ENCODE data around the gene CTNNA2. TPM values are rescaled to one million over a fixed set of nuclear protein-coding genes. Genes with fewer than 3 reads are reported as not detected.

The CTNNA2 gene
- total RNA-seq, 1 donor from 2014 or later: not detected

GRCh38 chr2:79788952-79789651 lies 276.3 kb downstream of the CTNNA2 start:
- DNase-seq: no peak
- intact Hi-C loops (cut with DNase I): no loop called here
- Histone ChIP-seq H3K4me1 (no peaks in the 10 kb centered on the region), H3K27me3 (no peaks in the 10 kb centered on the region), H3K27ac (no peak overlapping the region), H3K9me3 (no peaks in the 10 kb centered on the region), H3K4me3 (no peak overlapping the region), H3K36me3 (no peaks in the 10 kb centered on the region)
- TF ChIP-seq CTCF (IDR thresholded peaks at IDR 0.05): no peak
- ATAC-seq: no peak

GRCh38 chr2:79789811-79790210 lies 277.0 kb downstream of the CTNNA2 start:
- ATAC-seq (no peak), DNase-seq (no peak)
- H3K4me1 ChIP-seq: no peaks in the 10 kb centered on the region
- H3K36me3 ChIP-seq: no peaks in the 10 kb centered on the region
- no peak overlapping the region for H3K4me3 ChIP-seq
- no peaks in the 10 kb centered on the region for H3K9me3 ChIP-seq
- intact Hi-C loops (cut with DNase I): no loop called here
- no peaks in the 10 kb centered on the region for H3K27me3 ChIP-seq
- TF ChIP-seq CTCF (IDR thresholded peaks at IDR 0.05): no peak
- H3K27ac ChIP-seq: no peak overlapping the region

GRCh38 chr2:79792090-79792489 lies 279.2 kb downstream of the CTNNA2 start:
- intact Hi-C loops (cut with DNase I): no loop called here
- ATAC-seq (no peak), DNase-seq (no peak)
- TF ChIP-seq CTCF (IDR thresholded peaks at IDR 0.05): no peak
- H3K36me3 ChIP-seq: no peaks in the 10 kb centered on the region
- H3K4me3 ChIP-seq: no peak overlapping the region
- H3K27me3 ChIP-seq: no peaks in the 10 kb centered on the region
- no peaks in the 10 kb centered on the region for H3K4me1 ChIP-seq
- no peak overlapping the region for H3K27ac ChIP-seq
- no peaks in the 10 kb centered on the region for H3K9me3 ChIP-seq

- no peak for TF ChIP-seq CTCF (IDR thresholded peaks at IDR 0.05)
- H3K9me3 ChIP-seq: no peaks in the 10 kb centered on the region
- intact Hi-C loops (cut with DNase I): no loop called here
Measured at GRCh38 chr2:79793006-79793405, 280.2 kb downstream of the CTNNA2 start.

GRCh38 chr2:79796641-79797040 lies 283.8 kb downstream of the CTNNA2 start:
- no peaks in the 10 kb centered on the region for H3K36me3 ChIP-seq
- no peaks in the 10 kb centered on the region for H3K9me3 ChIP-seq
- ATAC-seq (no peak), DNase-seq (no peak)
- no peak overlapping the region for H3K27ac ChIP-seq
- no peaks in the 10 kb centered on the region for H3K27me3 ChIP-seq
- no peak overlapping the region for H3K4me3 ChIP-seq
- intact Hi-C loops (cut with DNase I): no loop called here
- TF ChIP-seq CTCF (IDR thresholded peaks at IDR 0.05): no peak
- H3K4me1 ChIP-seq: no peaks in the 10 kb centered on the region

More at GRCh38 chr2:79793006-79793405, 280.2 kb downstream of the CTNNA2 start:
- H3K27me3 ChIP-seq: no peaks in the 10 kb centered on the region
- H3K27ac ChIP-seq: no peak overlapping the region
- H3K4me1 ChIP-seq: no peaks in the 10 kb centered on the region
- DNase-seq (no peak), ATAC-seq (no peak)
- no peak overlapping the region for H3K4me3 ChIP-seq
- H3K36me3 ChIP-seq: no peaks in the 10 kb centered on the region

- Histone ChIP-seq H3K36me3 (no peaks in the 10 kb centered on the region), H3K9me3 (no peaks in the 10 kb centered on the region), H3K27ac (no peak overlapping the region), H3K4me1 (no peaks in the 10 kb centered on the region), H3K4me3 (no peak overlapping the region), H3K27me3 (no peaks in the 10 kb centered on the region)
- DNase-seq: no peak
- ATAC-seq: no peak
- no peak for TF ChIP-seq CTCF (IDR thresholded peaks at IDR 0.05)
- intact Hi-C loops (cut with DNase I): no loop called here
Measured at GRCh38 chr2:79798776-79799175, 285.9 kb downstream of the CTNNA2 start.

Measured in upper lobe of right lung (tissue), 1 donor.